Measurements from ENCODE around the gene SLC9A3. TPM values are rescaled to one million over a fixed set of nuclear protein-coding genes. Genes with fewer than 3 reads are reported as not detected.
"Not testable (repeated sequence)": the region's sequence is repeated elsewhere in the genome, so short reads cannot be mapped to it uniquely, and the experiment has no call there.

SLC9A3 gene
- total RNA-seq, 1 donor from 2014 or later, result 1.0 TPM

- intact Hi-C loops (cut with DNase I), result no loop called here
- DNase-seq (ENCODE audit: low spot score), result no peak
Observed at GRCh38 chr5:514101-514485, 10.2 kb downstream of the SLC9A3 start.

GRCh38 chr5:513216-514100 is 10.8 kb downstream of the SLC9A3 start:
- DNase-seq (ENCODE audit: low spot score), result no peak
- intact Hi-C loops (cut with DNase I), result no loop called here

DNA sequence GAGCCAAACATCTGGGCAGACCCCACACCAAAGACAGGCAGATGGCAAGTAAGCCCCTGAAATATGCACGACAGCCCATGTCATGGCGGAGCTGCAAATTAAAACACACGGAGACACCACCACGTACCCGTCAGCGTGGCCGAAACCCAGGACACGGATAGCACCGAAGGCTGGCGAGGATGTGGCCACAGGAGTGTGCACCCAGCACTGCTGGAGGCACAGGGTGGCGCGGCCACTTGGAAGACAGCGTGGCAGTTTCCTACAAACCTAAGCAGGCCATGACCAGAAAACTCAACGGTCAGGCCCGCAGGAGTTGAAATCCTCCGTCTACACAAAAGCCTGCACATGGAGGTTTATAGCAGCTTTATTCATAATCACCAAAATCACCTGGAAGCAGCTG is 12.8 kb downstream of the SLC9A3 start:
- intact Hi-C loops (cut with DNase I), result no loop called here
- DNase-seq (ENCODE audit: low spot score), result no peak

GRCh38 chr5:510521-510920 is 13.7 kb downstream of the SLC9A3 start:
- DNase-seq (ENCODE audit: low spot score), result no peak
- intact Hi-C loops (cut with DNase I), result no loop called here

GRCh38 chr5:509611-510185 is 14.6 kb downstream of the SLC9A3 start:
- DNase-seq (ENCODE audit: low spot score), result no peak
- intact Hi-C loops (cut with DNase I), result no loop called here

- intact Hi-C loops (cut with DNase I); DNase-seq (ENCODE audit: low spot score): not testable (repeated sequence)
Observed at GRCh38 chr5:507986-508575, 16.2 kb downstream of the SLC9A3 start.

- intact Hi-C loops (cut with DNase I), result no loop called here
- DNase-seq (ENCODE audit: low spot score), result no peak
Observed at GRCh38 chr5:505951-506525, 18.2 kb downstream of the SLC9A3 start.

- DNase-seq (ENCODE audit: low spot score), result no peak
- intact Hi-C loops (cut with DNase I), result no loop called here
Observed at GRCh38 chr5:504326-505154, 19.7 kb downstream of the SLC9A3 start.

DNA sequence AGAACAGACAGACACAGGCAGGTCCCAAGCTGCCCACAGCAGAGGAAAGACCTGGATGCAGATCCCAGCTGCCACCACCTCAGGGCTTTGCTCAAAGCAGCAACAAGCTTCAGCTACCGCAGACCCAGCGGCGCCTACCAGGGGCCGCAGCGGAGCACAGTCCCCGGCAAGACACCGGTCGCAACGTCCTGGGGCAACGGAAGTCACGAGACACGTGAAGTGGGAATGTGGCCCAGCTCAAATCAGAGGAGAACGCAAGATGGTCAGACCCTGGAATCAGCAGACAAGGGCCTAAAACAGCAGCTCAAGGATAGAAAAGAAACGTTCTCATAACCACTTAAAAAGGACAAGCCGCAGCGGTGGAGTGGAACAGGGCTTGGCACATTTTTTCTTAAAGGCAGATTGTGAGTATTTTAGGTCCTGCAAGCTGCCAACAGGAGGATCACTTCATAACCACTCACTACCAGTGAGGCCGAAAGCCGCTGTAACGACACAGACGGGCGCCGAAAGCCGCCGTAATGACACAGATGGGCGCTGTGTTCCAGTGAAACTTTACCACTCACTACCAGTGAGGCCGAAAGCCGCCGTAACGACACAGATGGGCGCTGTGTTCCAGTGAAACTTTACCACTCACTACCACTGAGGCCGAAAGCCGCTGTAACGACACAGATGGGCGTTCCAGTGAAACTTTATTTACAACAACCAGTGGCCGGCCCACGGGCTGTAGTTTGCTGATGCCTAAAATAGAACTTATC is 21.7 kb downstream of the SLC9A3 start:
- intact Hi-C loops (cut with DNase I), result no loop called here
- no peak for DNase-seq (ENCODE audit: low spot score)

DNA sequence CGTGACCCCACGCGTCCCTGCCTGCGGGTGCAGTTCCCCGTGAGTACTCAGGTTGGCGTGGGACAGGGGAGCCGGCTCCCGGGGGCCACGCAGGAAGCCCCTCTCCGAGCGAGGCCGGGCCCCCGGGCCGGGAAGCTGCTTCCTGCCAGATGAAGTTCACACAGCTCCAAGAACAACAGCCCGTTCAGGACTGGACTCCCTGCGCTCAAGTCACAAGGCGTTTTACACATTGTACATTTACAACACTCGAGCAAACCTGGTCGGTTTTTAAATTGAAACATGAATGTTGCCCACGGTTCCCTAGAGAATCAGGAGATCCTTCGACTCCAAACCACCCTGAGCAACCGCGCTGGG is 22.4 kb downstream of the SLC9A3 start:
- no peak for DNase-seq (ENCODE audit: low spot score)
- intact Hi-C loops (cut with DNase I), result no loop called here

- intact Hi-C loops (cut with DNase I), result no loop called here
- no peak for DNase-seq (ENCODE audit: low spot score)
Observed at GRCh38 chr5:501105-501830, 23.0 kb downstream of the SLC9A3 start.

DNA sequence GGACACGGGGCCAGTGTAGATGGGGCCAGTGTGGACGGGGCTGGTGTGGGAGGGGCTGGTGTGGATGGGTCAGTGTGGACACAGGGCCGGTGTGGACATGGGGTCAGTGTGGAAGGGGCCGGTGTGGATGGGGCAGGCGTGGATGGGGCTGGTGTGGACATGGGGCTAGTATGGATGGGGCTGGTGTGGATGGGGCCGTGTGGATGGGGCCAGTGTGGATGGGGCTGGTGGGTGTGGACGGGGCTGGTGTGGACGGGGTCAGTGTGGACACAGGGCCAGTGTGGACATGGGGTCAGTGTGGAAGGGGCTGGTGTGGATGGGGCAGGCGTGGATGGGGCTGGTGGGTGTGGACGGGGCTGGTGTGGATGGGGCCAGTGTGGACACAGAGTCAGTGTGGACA is 23.8 kb downstream of the SLC9A3 start:
- DNase-seq (ENCODE audit: low spot score), result no peak

GRCh38 chr5:499233-500209 is 24.7 kb downstream of the SLC9A3 start:
- intact Hi-C loops (cut with DNase I), result no loop called here
- DNase-seq (ENCODE audit: low spot score), result no peak

More for the DNA sequence above, 23.8 kb downstream of the SLC9A3 start:
- intact Hi-C loops (cut with DNase I), result no loop called here

DNA sequence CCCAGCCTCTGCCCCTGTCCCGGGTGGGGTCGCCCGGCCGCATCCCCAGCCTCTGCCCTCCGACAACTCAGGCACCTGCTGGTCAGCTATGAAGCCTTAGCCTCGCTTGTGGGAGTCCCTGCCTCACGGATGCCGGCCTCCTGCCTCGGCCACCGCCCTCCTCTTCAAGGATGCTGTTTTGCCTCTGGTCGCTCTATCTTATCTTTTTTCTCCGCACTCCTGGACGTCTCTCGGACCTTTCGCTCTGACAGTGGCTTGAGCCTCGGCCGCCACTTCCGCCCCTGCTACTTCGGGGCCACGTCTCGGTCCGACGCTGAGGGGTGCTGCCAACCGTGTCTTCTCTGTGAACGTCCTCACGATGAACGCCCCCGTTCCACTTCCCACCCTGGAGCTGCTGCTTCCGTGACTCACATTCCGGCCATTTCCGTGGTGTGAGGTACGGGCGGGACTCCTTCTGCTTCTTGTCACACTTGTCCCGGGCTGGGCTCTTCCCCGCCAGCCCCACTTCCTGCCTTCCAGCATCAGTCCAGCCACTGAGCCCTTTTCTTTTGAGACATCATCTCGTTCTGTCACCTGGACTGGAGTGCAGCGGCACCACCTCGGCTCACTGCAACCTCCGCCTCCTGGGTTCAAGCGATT is 26.3 kb downstream of the SLC9A3 start:
- intact Hi-C loops (cut with DNase I), result no loop called here
- no peak for DNase-seq (ENCODE audit: low spot score)

DNA sequence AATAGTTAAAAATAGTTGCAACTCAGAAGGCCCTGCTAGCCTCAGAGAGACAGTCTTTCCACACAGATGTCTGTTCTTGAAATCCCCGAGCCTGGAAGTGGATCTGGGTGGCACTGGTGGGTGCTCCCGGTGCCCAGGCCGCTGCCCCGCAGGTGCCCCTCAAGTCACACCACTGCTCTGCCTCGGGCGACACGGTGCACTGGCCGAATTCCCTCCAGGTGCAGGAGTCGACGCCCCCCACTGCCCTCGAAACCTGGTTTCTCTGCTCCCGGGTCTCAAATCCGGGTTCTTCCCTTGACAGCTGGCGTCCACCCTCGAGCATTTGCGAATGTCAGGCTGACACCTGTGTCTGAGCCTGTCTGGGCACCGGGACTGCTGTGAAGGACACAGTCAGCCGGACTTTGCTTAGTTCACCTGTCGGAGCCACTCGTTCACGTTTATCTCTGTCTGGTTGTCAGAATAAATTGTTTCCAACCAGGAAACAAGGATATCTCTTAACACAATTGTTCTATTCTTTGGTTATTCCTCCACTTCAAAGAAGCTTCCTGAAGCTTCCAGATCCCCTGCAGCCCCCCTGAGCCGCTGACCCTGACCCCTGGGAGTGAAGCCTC is 27.1 kb downstream of the SLC9A3 start:
- intact Hi-C loops (cut with DNase I), result no loop called here
- DNase-seq (ENCODE audit: low spot score), result no peak

DNA sequence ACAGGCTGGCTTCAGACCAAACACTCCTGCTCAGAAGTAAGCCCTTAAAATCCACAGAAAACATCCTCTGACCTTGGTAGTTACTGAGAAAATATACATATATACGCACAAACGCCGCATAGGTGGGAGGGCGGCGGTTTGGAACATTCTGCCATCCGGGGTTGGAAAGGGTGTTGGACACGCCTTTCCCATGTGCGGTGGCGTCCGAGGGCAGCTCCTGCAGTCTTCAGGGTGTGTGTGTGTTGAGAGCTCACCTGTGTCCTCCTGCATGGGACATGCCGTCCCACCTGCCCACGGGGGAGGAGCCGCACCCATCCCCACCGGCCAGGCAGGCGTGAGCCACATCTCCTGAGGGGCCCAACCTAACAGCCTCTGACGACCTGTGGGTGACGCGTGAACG is 28.2 kb downstream of the SLC9A3 start:
- intact Hi-C loops (cut with DNase I), result no loop called here
- no peak for DNase-seq (ENCODE audit: low spot score)

All from cardiac septum (tissue), 1 donor.